Jurkat, Clone E6-1 (cell line): ENCODE data around the gene MTLN. TPM values are rescaled to one million over a fixed set of nuclear protein-coding genes. Genes with fewer than 3 reads are reported as not detected.
"Not testable (repeated sequence)": the region's sequence is repeated elsewhere in the genome, so short reads cannot be mapped to it uniquely, and the experiment has no call there.

Experiments used
- DNase-seq: peaks from one replicate; pipeline ENCODE4 v3.0.0-alpha.2; 2011; ENCODE audit warnings: low read depth, low spot score
- H3K4me3 ChIP-seq: 2 replicates; pipeline ENCODE4 v1.5.1; 2011; ENCODE audit warnings: mild to moderate bottlenecking, low read length, control low read depth, moderate library complexity
- polyA plus RNA-seq: library from polyadenylated mRNA; unstranded; fragments of >200 nt; gene quantifications from one replicate; pipeline ENCODE4 v1.2.1, GENCODE V29; 2012; ENCODE audit warnings: missing spikeins; ENCODE audit not compliant: insufficient read length, insufficient read depth

Gene MTLN
- polyA plus RNA-seq = 24.5 TPM

GRCh38 chr2:110211938-110212858 is at the start of gene MTLN:
Gene MTLN, minus strand, starts transcription at chr2:110212547. Its CDS starts 22 bp downstream, at chr2:110212525.
- peak; percentile 56 for DNase-seq
- peak within 1 kb of the TSS; percentile 91 for H3K4me3 ChIP-seq

- H3K4me3 ChIP-seq, DNase-seq: not testable (repeated sequence)
These were observed 49.6 kb upstream of the MTLN start for GRCh38 chr2:110261910-110262309.

- H3K4me3 ChIP-seq, DNase-seq: not testable (repeated sequence)
These were observed 35.9 kb upstream of the MTLN start for GRCh38 chr2:110248081-110248795.

- DNase-seq, H3K4me3 ChIP-seq: not testable (repeated sequence)
These were observed 33.4 kb upstream of the MTLN start for GRCh38 chr2:110245488-110246435.

GRCh38 chr2:110243283-110243682 is 30.9 kb upstream of the MTLN start:
- H3K4me3 ChIP-seq, DNase-seq: not testable (repeated sequence)

GRCh38 chr2:110234514-110234913 is 22.2 kb upstream of the MTLN start:
- DNase-seq, H3K4me3 ChIP-seq: not testable (repeated sequence)

- not testable (repeated sequence) for H3K4me3 ChIP-seq, DNase-seq
These were observed 17.5 kb upstream of the MTLN start for GRCh38 chr2:110229886-110230285.

GRCh38 chr2:110222626-110223025 is 10.3 kb upstream of the MTLN start:
- not testable (repeated sequence) for H3K4me3 ChIP-seq, DNase-seq

- H3K4me3 ChIP-seq = no peak overlapping the region
- no peak for DNase-seq
These were observed 9.6 kb upstream of the MTLN start for GRCh38 chr2:110221938-110222337.

- DNase-seq = no peak
- no peak overlapping the region for H3K4me3 ChIP-seq
These were observed 7.8 kb upstream of the MTLN start for GRCh38 chr2:110220190-110220564.

- no peak for DNase-seq
- H3K4me3 ChIP-seq = no peak overlapping the region
These were observed 7.3 kb upstream of the MTLN start for GRCh38 chr2:110219496-110220189.

GRCh38 chr2:110218889-110219288 is 6.5 kb upstream of the MTLN start:
- H3K4me3 ChIP-seq, DNase-seq: not testable (repeated sequence)

GRCh38 chr2:110216803-110217202 is 4.5 kb upstream of the MTLN start:
- no peak overlapping the region for H3K4me3 ChIP-seq
- no peak for DNase-seq

- no peak overlapping the region for H3K4me3 ChIP-seq
- DNase-seq = no peak
These were observed 3.9 kb upstream of the MTLN start for GRCh38 chr2:110216199-110216598.

- DNase-seq = no peak
- no peak overlapping the region for H3K4me3 ChIP-seq
These were observed 3.3 kb upstream of the MTLN start for GRCh38 chr2:110215566-110216158.

- no peak for DNase-seq
- no peak overlapping the region for H3K4me3 ChIP-seq
These were observed 2.7 kb upstream of the MTLN start for GRCh38 chr2:110215091-110215490.

- not testable (repeated sequence) for H3K4me3 ChIP-seq, DNase-seq
These were observed 1.2 kb upstream of the MTLN start for GRCh38 chr2:110213522-110213921.
